OCI-LY7 (cell line): ENCODE results near the gene CHTF8. TPM values are rescaled to one million over a fixed set of nuclear protein-coding genes. Genes with fewer than 3 reads are reported as not detected.

ENCODE experiments used
- BruUV-seq: library from RNA; stranded (reverse); fragments of 400-500 nt; replicated peaks from 2 replicates; lab custom pipeline; 2021; lab: Mats Ljungman, UMichigan
- CTCF ChIA-PET: fragments of 300-600 bp; sonication (Branson Sonifier 250); formaldehyde crosslinking; loops from one replicate; lab custom pipeline; 2022; ENCODE audit warnings: antibody characterized with exemption; ENCODE audit not compliant: unreplicated experiment; lab: Charles Lee
- POLR2A ChIA-PET: fragments of 300-600 bp; sonication (Branson Sonifier 250); formaldehyde crosslinking; loops from one replicate; lab custom pipeline; 2022; ENCODE audit warnings: antibody characterized with exemption; lab: Charles Lee
- DNase-seq: peaks from one replicate; pipeline ENCODE4 v3.0.0-alpha.2; 2015; ENCODE audit warnings: low spot score
- H2AFZ ChIP-seq: fragments of 200-600 bp; sonication (generic), shearing (Covaris generic); 2 replicates; pipeline ENCODE4 v1.6.1; 2014; ENCODE audit warnings: mild to moderate bottlenecking, antibody characterized with exemption, low read length, moderate library complexity
- H3K27ac ChIP-seq: fragments of 200-600 bp; sonication (generic); 2 replicates; pipeline ENCODE4 v1.5.1; 2014; ENCODE audit warnings: mixed run types, low read depth, mild to moderate bottlenecking, moderate library complexity, low read length, inconsistent platforms; ENCODE audit not compliant: poor library complexity, severe bottlenecking
- H3K36me3 ChIP-seq: fragments of 200-600 bp; sonication (generic); 2 replicates; pipeline ENCODE4 v1.6.1; 2014; ENCODE audit warnings: mild to moderate bottlenecking, antibody characterized with exemption, low read length, moderate library complexity, mixed read lengths; ENCODE audit not compliant: insufficient read depth
- H3K4me1 ChIP-seq: fragments of 200-600 bp; sonication (generic); 2 replicates; pipeline ENCODE4 v1.5.1; 2014; ENCODE audit warnings: mild to moderate bottlenecking, low read length; ENCODE audit not compliant: insufficient read depth, poor library complexity, severe bottlenecking
- H3K4me2 ChIP-seq: fragments of 200-600 bp; sonication (generic); 2 replicates; pipeline ENCODE4 v1.6.1; 2014; ENCODE audit warnings: mild to moderate bottlenecking, low read length
- H3K4me3 ChIP-seq: fragments of 200-600 bp; sonication (generic); 2 replicates; pipeline ENCODE4 v1.5.1; 2014; ENCODE audit warnings: mild to moderate bottlenecking, low read depth, low read length; ENCODE audit not compliant: poor library complexity, severe bottlenecking
- H3K79me2 ChIP-seq: fragments of 200-600 bp; sonication (generic); 2 replicates; pipeline ENCODE4 v1.6.1; 2016; ENCODE audit warnings: low read depth, mild to moderate bottlenecking, low read length, moderate library complexity, mixed read lengths; ENCODE audit not compliant: insufficient read depth
- H3K9me2 ChIP-seq: fragments of 200-600 bp; sonication (generic); 2 replicates; pipeline ENCODE4 v1.6.1; 2016; ENCODE audit warnings: mild to moderate bottlenecking, low read length, mixed read lengths; ENCODE audit not compliant: insufficient read depth
- H3K9me3 ChIP-seq: fragments of 200-600 bp; sonication (generic); 2 replicates; pipeline ENCODE4 v1.6.1; 2014; ENCODE audit warnings: mild to moderate bottlenecking, mixed run types, low read length, mixed read lengths
- H4K20me1 ChIP-seq: fragments of 200-600 bp; sonication (generic); 2 replicates; pipeline ENCODE4 v1.6.1; 2014; ENCODE audit warnings: mild to moderate bottlenecking, antibody characterized with exemption, low read length, moderate library complexity, mixed read lengths; ENCODE audit not compliant: insufficient read depth
- EZH2phosphoT487 ChIP-seq: fragments of 200-600 bp; sonication (generic); IDR thresholded peaks from 2 replicates; pipeline ENCODE4 v1.6.1; 2018; ENCODE audit warnings: low read depth, borderline replicate concordance, mild to moderate bottlenecking, mixed run types, antibody characterized with exemption, low read length, moderate library complexity, mixed read lengths
- intact Hi-C: fragments of 100-400 bp; cut with micrococcal nuclease; formaldehyde crosslinking; loops from one replicate; pipeline ENCODE4 v1.10.0; 2022; ENCODE audit not compliant: unreplicated experiment
- total RNA-seq, 2 experiments: library from RNA; depleted of rRNA in 1 of 2; stranded (reverse); fragments of >200 nt in 1 of 2; shearing (Covaris generic) in 1 of 2; gene quantifications; 2 replicates each; pipeline ENCODE4 v1.2.3, GENCODE V29; 2014 to 2022
- TF ChIP-seq, protein P1 (sequence below): fragments of 200-600 bp; sonication (generic); conservative IDR thresholded peaks from 2 replicates; pipeline ENCODE4 v1.5.1; 2014; ENCODE audit warnings: mild to moderate bottlenecking, antibody characterized with exemption, low read length, moderate library complexity, mixed read lengths

Gene CHTF8
- total RNA-seq, 2 experiments from 2014 or later = 58.8 to 151 TPM

DNA sequence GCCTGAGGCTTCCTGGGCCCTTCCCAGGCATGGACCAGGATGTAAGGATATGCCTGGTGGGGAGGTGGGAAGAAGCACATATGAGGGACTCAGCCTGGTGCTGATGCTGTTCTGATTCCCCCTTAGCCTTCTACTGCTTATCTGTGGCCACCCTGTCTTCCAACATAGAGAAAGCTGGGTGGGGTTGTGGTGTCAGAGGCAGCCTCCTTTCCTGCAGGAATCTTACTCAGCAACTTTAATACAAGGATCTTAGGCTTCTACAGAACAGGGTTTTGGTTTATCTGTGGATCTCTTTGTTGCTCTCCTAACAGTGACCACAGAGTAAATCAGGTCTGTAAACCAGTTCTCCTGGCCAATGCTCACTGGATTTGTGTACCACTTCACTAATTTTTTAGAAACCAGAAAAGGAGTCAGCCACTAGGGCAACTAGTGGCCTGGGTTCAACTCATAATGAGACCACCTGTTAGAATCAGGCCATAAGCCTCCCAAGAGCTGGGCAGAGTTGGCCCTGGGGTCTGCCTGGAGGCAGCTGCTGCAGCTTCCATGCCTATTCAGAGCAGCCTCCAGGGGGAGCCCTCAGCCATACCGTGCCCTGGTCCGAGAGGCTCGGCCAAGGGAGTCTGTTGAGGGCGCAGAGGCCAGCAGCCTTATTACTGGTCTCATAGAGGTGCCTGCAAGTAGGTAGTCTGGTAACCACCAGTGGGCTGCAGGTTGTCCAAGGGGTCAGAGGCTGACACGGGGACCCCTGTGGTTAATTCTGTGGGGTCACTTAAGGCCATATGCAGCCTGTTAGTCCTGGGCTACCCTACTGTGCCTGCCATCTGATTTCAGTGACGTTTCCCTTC, 19.9 kb downstream of the CHTF8 start:
- no peaks in the 10 kb centered on the region for H4K20me1 ChIP-seq
- TF ChIP-seq EZH2phosphoT487 = no peak
- TF ChIP-seq, protein P1, sequence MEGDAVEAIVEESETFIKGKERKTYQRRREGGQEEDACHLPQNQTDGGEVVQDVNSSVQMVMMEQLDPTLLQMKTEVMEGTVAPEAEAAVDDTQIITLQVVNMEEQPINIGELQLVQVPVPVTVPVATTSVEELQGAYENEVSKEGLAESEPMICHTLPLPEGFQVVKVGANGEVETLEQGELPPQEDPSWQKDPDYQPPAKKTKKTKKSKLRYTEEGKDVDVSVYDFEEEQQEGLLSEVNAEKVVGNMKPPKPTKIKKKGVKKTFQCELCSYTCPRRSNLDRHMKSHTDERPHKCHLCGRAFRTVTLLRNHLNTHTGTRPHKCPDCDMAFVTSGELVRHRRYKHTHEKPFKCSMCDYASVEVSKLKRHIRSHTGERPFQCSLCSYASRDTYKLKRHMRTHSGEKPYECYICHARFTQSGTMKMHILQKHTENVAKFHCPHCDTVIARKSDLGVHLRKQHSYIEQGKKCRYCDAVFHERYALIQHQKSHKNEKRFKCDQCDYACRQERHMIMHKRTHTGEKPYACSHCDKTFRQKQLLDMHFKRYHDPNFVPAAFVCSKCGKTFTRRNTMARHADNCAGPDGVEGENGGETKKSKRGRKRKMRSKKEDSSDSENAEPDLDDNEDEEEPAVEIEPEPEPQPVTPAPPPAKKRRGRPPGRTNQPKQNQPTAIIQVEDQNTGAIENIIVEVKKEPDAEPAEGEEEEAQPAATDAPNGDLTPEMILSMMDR = peak; percentile 87
- no TSS peak for BruUV-seq
- no peaks in the 10 kb centered on the region for H3K4me1 ChIP-seq
- DNase-seq = peak; percentile 70
- H2AFZ ChIP-seq = no peak overlapping the region
- intact Hi-C loops = no loop called here
- ChIA-PET CTCF (interaction anchor here (0.5 to 0.6 kb wide), 2 partner anchors 212 to 279 kb away, joined by 3 read pairs; no protein-coding TSS in a partner anchor), POLR2A (interaction anchor here (1.4 kb wide), 1 partner anchor 20 kb away, joined by 3 read pairs; the partner anchor contains the start of genes CHTF8 and UTP4)
- H3K4me3 ChIP-seq = no peak overlapping the region
- H3K4me2 ChIP-seq = no peak overlapping the region
- no peak overlapping the region for H3K27ac ChIP-seq
- no peaks in the 10 kb centered on the region for H3K9me3 ChIP-seq
- peaks cover 27% of the 10 kb centered on the region for H3K36me3 ChIP-seq
- no peaks in the 10 kb centered on the region for H3K79me2 ChIP-seq
- no peaks in the 10 kb centered on the region for H3K9me2 ChIP-seq

DNA sequence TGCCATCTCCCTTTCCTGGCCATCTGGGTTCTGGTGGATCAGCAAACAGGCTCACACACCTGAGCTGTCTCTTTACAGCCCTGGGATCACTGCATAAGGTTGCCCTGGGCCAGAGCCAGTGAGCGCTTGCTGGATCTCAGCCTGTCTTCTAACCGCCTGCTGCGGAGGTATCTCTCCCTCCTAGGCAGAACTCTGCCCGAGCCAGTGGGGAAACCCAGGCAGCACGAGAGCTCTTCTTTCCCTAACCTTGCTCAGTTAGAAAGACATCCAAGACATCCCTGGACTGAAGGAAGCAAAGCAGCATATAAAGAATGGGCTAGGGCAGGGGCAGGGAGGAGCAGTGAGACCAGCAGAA, 20.5 kb downstream of the CHTF8 start:
- H3K79me2 ChIP-seq = no peaks in the 10 kb centered on the region
- no peaks in the 10 kb centered on the region for H3K9me2 ChIP-seq
- no peak overlapping the region for H3K4me2 ChIP-seq
- H3K36me3 ChIP-seq = peaks cover 20% of the 10 kb centered on the region
- no TSS peak for BruUV-seq
- H4K20me1 ChIP-seq = no peaks in the 10 kb centered on the region
- no peaks in the 10 kb centered on the region for H3K9me3 ChIP-seq
- intact Hi-C loops = no loop called here
- H3K27ac ChIP-seq = no peak overlapping the region
- no peaks in the 10 kb centered on the region for H3K4me1 ChIP-seq
- ChIA-PET POLR2A (interaction anchor here (0.6 to 1.4 kb wide), 2 partner anchors 21 to 147 kb away, joined by 3 to 12 read pairs; partner anchors contain the start of genes CHTF8 and UTP4), CTCF (interaction anchor here (0.6 kb wide), 1 partner anchor 316 kb away, joined by 3 read pairs; no protein-coding TSS in a partner anchor)
- no peak overlapping the region for H2AFZ ChIP-seq
- H3K4me3 ChIP-seq = no peak overlapping the region
- TF ChIP-seq EZH2phosphoT487 = no peak
- TF ChIP-seq, protein P1 = no peak
- no peak for DNase-seq
